IgD-negative memory B cell (primary cell): ENCODE data around the gene MT1F. TPM values are rescaled to one million over a fixed set of nuclear protein-coding genes. Genes with fewer than 3 reads are reported as not detected.

Experiments used
- H3K27ac Mint-ChIP-seq, 3 donors: one replicate each; pipeline ENCODE4 v1.8.0; 2020 to 2022; ENCODE audit warnings: mild to moderate bottlenecking in 3 of 3, mixed read lengths in 3 of 3, moderate library complexity in 1 of 3
- H3K27me3 Mint-ChIP-seq: one replicate; pipeline ENCODE4 v1.8.0; 2021; ENCODE audit warnings: mixed read lengths
- H3K36me3 Mint-ChIP-seq: one replicate; pipeline ENCODE4 v1.8.0; 2020; ENCODE audit warnings: mild to moderate bottlenecking, mixed read lengths
- H3K4me1 Mint-ChIP-seq, 3 donors: one replicate each; pipeline ENCODE4 v1.8.0; 2020 to 2022; ENCODE audit warnings: mixed read lengths in 3 of 3, mild to moderate bottlenecking in 1 of 3
- H3K4me3 Mint-ChIP-seq, 4 donors: one replicate each; pipeline ENCODE4 v1.8.0; 2020 to 2022; ENCODE audit warnings: mild to moderate bottlenecking in 4 of 4, mixed read lengths in 4 of 4, moderate library complexity in 3 of 4
- H3K9me3 Mint-ChIP-seq, 3 donors: one replicate each; pipeline ENCODE4 v1.8.0; 2020 to 2021; ENCODE audit warnings: mixed read lengths in 3 of 3, mild to moderate bottlenecking in 1 of 3
- polyA plus RNA-seq: library from polyadenylated mRNA; unstranded; fragments of 300-500 nt; fragmentation: Illumina TruSeq; gene quantifications from one replicate; pipeline ENCODE4 v1.2.3, GENCODE V29; 2021

The MT1F gene
- polyA plus RNA-seq, 1 donor from 2014 or later = 9.7 TPM

DNA sequence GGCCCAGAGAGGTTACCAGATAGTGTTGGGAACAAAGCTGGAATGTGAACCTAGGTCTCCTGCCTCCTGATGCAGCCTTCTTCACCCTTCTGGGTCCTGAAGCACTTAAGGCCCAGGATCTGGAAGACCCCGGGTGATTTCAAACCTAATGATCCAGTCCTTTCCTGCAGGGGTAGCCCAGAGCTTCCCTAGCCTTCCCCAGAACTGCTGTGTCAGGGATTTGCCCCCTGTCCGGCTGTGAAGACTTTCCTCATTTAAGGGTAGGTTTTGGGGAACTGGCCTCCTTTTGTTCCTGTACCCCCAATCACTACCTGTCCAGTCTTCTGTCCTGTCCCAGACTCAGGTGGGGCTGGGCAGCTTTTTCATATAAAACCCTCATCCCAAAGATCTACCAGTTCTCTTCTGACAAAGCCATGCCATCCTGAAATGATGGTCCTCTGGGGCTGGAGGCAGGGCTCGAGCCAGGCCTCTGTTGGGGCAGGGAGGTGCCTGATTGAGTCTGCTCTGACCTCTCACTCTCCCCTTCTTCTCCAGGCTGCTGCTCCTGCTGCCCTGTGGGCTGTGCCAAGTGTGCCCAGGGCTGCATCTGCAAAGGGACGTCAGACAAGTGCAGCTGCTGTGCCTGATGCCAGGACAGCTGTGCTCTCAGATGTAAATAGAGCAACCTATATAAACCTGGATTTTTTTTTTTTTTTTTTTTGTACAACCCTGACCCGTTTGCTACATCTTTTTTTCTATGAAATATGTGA lies 25.8 kb downstream of the MT1F start:
- no peaks in the 10 kb centered on the region for H3K36me3 Mint-ChIP-seq
- H3K27ac Mint-ChIP-seq = no peak overlapping the region
- H3K4me1 Mint-ChIP-seq = peaks cover 0 to 10% (median 6%) of the 10 kb centered on the region in 3 donors
- H3K27me3 Mint-ChIP-seq = peaks cover 8% of the 10 kb centered on the region
- H3K9me3 Mint-ChIP-seq = peaks cover 1 to 7% (median 6%) of the 10 kb centered on the region in 3 donors
- H3K4me3 Mint-ChIP-seq = peak overlapping the region in 1 of 4 donors; percentile 83

GRCh38 chr16:56684256-56684925 lies 26.6 kb downstream of the MT1F start:
- peaks cover 0 to 10% (median 6%) of the 10 kb centered on the region in 3 donors for H3K4me1 Mint-ChIP-seq
- H3K9me3 Mint-ChIP-seq = peaks cover 1 to 7% (median 6%) of the 10 kb centered on the region in 3 donors
- peaks cover 12% of the 10 kb centered on the region for H3K27me3 Mint-ChIP-seq
- no peak overlapping the region for H3K4me3 Mint-ChIP-seq
- no peaks in the 10 kb centered on the region for H3K36me3 Mint-ChIP-seq
- H3K27ac Mint-ChIP-seq = no peak overlapping the region

GRCh38 chr16:56684926-56685590 lies 27.3 kb downstream of the MT1F start:
- no peaks in the 10 kb centered on the region for H3K36me3 Mint-ChIP-seq
- H3K4me1 Mint-ChIP-seq = peaks cover 0 to 10% (median 6%) of the 10 kb centered on the region in 3 donors
- peaks cover 14% of the 10 kb centered on the region for H3K27me3 Mint-ChIP-seq
- H3K9me3 Mint-ChIP-seq = peaks cover 1 to 7% (median 6%) of the 10 kb centered on the region in 3 donors
- no peak overlapping the region for H3K27ac Mint-ChIP-seq
- no peak overlapping the region for H3K4me3 Mint-ChIP-seq

DNA sequence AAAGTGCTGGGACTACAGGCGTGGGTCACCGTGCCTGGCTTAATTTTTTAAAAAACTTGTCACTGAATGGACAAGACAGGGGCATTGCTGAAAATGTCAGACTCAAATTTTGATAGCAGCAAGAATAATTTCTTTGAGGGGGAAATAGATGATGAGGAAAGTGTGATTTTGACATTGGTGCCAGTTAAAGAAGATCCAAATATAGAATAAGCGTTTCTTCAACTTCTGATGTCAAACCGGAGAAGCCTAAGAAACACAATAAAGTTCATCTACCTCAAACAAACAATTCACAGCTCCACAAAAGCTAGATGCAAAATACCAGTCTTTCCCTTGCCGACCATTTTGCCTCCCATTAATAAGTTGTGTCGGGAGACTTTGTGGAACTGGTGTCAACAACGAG lies 29.0 kb downstream of the MT1F start:
- Mint-ChIP-seq H3K27ac (no peak overlapping the region), H3K4me3 (no peak overlapping the region), H3K27me3 (peaks cover 19% of the 10 kb centered on the region), H3K36me3 (no peaks in the 10 kb centered on the region), H3K4me1 (peaks cover 0 to 6% (median 5%) of the 10 kb centered on the region in 3 donors), H3K9me3 (peaks cover 1 to 8% (median 7%) of the 10 kb centered on the region in 3 donors)

DNA sequence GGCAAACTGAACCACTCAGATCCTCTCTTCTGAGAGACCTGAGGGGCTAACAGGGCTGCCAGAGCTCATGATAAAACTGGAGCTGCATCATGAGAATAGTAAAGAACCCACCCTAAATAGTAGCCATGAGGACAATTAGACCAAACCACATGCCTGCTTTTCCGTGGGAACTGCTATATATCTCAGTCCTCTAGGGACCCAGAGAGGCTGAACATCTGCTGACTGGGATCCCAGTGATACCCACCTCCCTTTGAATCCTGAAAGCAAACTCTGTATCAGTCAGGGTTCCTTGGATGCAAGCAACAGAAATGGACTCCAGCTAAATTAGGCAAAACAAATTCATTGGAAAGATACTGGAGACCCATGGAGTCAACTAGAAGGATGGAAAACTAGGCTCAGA lies 31.0 kb downstream of the MT1F start:
- Mint-ChIP-seq H3K9me3 (peaks cover 1 to 8% (median 7%) of the 10 kb centered on the region in 3 donors), H3K4me3 (peak overlapping the region in 1 of 4 donors; percentile 57), H3K27me3 (peaks cover 18% of the 10 kb centered on the region), H3K36me3 (no peaks in the 10 kb centered on the region), H3K4me1 (peaks cover 0 to 3% (median 0%) of the 10 kb centered on the region in 3 donors), H3K27ac (no peak overlapping the region)

DNA sequence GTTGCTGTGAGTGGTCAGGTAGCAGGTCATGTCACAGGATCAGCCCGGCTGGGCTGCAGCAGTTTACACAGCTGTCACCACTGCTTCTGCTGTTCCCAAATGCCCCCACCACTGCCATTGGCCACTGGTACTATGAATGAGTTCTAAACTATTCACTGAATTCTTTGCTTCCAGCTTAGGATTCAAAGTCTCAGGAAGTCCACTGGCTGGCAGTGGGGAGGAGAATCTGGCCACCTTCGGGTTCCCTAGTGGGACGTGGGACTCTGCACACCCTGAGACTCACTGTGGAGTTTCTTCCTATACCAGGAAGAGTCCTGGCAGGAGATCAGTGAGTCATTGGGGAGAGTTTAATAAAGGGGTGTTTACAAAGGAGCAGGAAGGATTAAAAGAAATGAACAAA lies 31.4 kb downstream of the MT1F start:
- no peak overlapping the region for H3K4me3 Mint-ChIP-seq
- H3K36me3 Mint-ChIP-seq = no peaks in the 10 kb centered on the region
- H3K9me3 Mint-ChIP-seq = peaks cover 1 to 8% (median 7%) of the 10 kb centered on the region in 3 donors
- no peak overlapping the region for H3K27ac Mint-ChIP-seq
- peaks cover 0 to 2% (median 0%) of the 10 kb centered on the region in 3 donors for H3K4me1 Mint-ChIP-seq
- peaks cover 16% of the 10 kb centered on the region for H3K27me3 Mint-ChIP-seq

DNA sequence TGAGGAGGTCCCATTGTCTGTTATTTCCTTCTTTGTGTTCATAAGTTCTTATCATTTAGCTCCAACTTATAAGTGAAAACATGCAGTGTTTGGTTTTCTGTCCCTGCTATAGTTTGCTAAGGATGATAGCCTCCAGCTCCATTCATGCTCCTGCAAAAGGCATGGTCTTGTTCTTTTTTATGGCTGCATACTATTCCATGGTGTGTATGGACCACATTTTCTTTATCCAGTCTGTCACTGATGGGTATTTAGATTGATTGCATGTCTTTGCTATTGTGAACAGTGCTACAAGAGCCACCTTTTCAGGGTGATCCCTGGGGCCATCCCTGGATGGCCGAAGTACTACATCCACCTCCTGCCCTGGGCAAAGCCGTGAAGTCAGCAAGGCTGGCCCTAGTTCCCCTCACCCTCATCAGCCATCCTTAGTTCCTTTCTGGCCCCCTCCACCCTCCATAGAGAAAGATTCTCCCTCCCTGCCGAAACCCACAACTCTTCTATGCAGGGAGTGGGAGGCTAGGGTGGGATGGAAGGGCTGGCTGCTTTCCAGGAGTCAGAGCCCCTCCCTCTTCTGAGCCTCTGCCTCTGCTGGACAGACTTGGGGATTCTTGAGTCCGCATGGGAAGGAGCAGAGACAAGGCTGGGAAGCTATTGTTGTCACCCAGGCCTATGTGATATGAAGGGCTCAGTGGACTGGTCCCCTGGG lies 32.8 kb downstream of the MT1F start:
- Mint-ChIP-seq H3K4me1 (no peaks in the 10 kb centered on the region), H3K27me3 (peaks cover 16% of the 10 kb centered on the region), H3K36me3 (no peaks in the 10 kb centered on the region), H3K27ac (no peak overlapping the region), H3K9me3 (peaks cover 1 to 8% (median 7%) of the 10 kb centered on the region in 3 donors), H3K4me3 (no peak overlapping the region)

DNA sequence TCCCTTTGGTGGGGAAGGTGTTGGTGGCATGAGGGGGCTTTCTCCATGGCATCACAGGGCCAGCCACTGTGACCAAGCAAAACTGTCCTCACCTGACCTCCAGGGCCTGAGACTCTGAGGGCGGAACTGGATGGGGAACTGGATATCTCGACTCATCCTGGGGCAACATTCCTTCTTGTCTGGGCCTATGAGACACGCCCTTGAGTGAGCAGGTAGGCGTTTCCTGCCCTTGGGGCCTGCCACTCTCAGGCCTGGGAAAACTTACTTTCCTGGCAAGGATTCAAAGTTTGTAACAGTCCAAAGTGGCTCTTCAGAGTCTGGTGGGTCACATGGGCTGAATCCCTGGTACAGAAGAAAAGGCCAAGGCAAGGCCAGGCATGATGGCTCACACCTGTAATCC lies 34.1 kb downstream of the MT1F start:
- Mint-ChIP-seq H3K4me1 (no peaks in the 10 kb centered on the region), H3K27me3 (peaks cover 14% of the 10 kb centered on the region), H3K27ac (no peak overlapping the region), H3K36me3 (no peaks in the 10 kb centered on the region), H3K9me3 (peaks cover 0 to 5% (median under 1%) of the 10 kb centered on the region in 3 donors), H3K4me3 (no peak overlapping the region)

- Mint-ChIP-seq H3K4me1 (no peaks in the 10 kb centered on the region), H3K9me3 (peaks cover 0 to 5% (median 2%) of the 10 kb centered on the region in 3 donors), H3K27ac (no peak overlapping the region), H3K36me3 (no peaks in the 10 kb centered on the region), H3K27me3 (peaks cover 4% of the 10 kb centered on the region), H3K4me3 (no peak overlapping the region)
Measured at GRCh38 chr16:56695246-56695645, 37.5 kb downstream of the MT1F start.

GRCh38 chr16:56697456-56698155 lies 39.8 kb downstream of the MT1F start:
- Mint-ChIP-seq H3K9me3 (peaks cover 0 to 3% (median 2%) of the 10 kb centered on the region in 3 donors), H3K36me3 (no peaks in the 10 kb centered on the region), H3K4me1 (peaks cover 0 to 4% (median 3%) of the 10 kb centered on the region in 3 donors), H3K27ac (no peak overlapping the region), H3K4me3 (no peak overlapping the region), H3K27me3 (no peaks in the 10 kb centered on the region)

GRCh38 chr16:56700195-56700594 lies 42.4 kb downstream of the MT1F start:
- Mint-ChIP-seq H3K9me3 (peaks cover 0 to 3% (median 2%) of the 10 kb centered on the region in 3 donors), H3K4me1 (peaks cover 0 to 5% (median 4%) of the 10 kb centered on the region in 3 donors), H3K27ac (no peak overlapping the region), H3K36me3 (no peaks in the 10 kb centered on the region), H3K4me3 (no peak overlapping the region), H3K27me3 (no peaks in the 10 kb centered on the region)

GRCh38 chr16:56700631-56701030 lies 42.9 kb downstream of the MT1F start:
- Mint-ChIP-seq H3K36me3 (no peaks in the 10 kb centered on the region), H3K4me1 (peaks cover 0 to 5% (median 4%) of the 10 kb centered on the region in 3 donors), H3K4me3 (no peak overlapping the region), H3K9me3 (peaks cover 0 to 3% (median 2%) of the 10 kb centered on the region in 3 donors), H3K27ac (no peak overlapping the region), H3K27me3 (no peaks in the 10 kb centered on the region)

- peaks cover 0 to 3% (median 2%) of the 10 kb centered on the region in 3 donors for H3K9me3 Mint-ChIP-seq
- peak overlapping the region in 1 of 4 donors; percentile 44 for H3K4me3 Mint-ChIP-seq
- H3K36me3 Mint-ChIP-seq = no peaks in the 10 kb centered on the region
- H3K4me1 Mint-ChIP-seq = peaks cover 0 to 5% (median 4%) of the 10 kb centered on the region in 3 donors
- no peak overlapping the region for H3K27ac Mint-ChIP-seq
- H3K27me3 Mint-ChIP-seq = no peaks in the 10 kb centered on the region
Measured at GRCh38 chr16:56701534-56701933, 43.8 kb downstream of the MT1F start.

- H3K27ac Mint-ChIP-seq = no peak overlapping the region
- no peak overlapping the region for H3K4me3 Mint-ChIP-seq
- no peaks in the 10 kb centered on the region for H3K36me3 Mint-ChIP-seq
- no peaks in the 10 kb centered on the region for H3K27me3 Mint-ChIP-seq
- peaks cover 0 to 2% (median 0%) of the 10 kb centered on the region in 3 donors for H3K9me3 Mint-ChIP-seq
- H3K4me1 Mint-ChIP-seq = peaks cover 0 to 5% (median 4%) of the 10 kb centered on the region in 3 donors
Measured at GRCh38 chr16:56702836-56703235, 45.1 kb downstream of the MT1F start.
